COR-L47 (cell line): ENCODE measurements around the gene PARP8.

Experiments used
- DNase-seq: peaks from one replicate; lab custom pipeline; 2025; lab: John Stamatoyannopoulos, UW

Gene PARP8

DNA sequence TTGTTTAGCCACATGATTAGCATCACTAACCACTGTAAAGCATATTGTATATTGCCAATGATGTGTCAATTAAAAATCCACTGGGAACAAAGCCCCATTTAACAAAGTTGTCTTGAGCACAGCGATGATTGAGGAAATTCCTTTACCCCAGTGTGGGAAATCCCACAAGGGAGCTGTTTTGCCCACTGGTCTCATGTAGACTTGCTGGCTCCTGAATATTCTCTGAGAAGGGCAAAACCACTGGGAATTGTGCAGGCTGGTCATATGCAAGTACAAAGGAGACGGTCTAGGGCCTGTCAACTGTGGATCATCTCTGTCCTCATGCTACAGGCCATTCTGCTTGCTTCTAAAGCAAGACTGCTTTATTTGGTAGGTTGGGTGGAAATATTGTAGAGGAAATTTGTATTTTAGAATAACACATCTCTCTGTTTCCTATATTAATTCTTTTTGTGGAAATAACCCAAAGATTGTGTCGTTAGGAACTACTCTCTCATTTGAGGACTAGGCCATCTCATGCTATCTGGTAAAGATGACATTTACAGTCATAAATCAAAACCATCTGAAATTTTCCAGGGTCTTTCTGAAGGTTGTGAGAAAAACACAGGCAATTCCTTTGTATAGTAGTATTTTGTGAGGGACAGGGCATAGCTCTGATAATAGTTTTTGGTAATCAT lies 60.2 kb downstream of the PARP8 start:
- DNase-seq = no peak

DNA sequence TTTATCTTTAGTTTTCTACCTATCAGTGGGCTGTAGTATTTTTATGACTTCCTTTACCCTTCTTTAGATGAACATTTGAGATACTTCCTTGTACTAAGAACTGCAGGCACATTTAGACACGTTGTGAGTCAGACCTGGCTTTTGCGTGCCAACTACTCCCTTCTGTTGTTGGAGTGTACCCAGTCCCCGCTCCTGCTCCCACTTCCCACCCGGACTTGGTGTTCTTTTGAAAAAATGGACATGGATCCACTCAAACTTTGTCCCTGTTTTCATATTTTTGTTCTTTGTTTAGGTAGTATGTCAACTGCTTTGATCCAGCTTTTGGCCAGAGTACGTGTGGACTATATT lies 60.7 kb downstream of the PARP8 start:
- DNase-seq = no peak

DNA sequence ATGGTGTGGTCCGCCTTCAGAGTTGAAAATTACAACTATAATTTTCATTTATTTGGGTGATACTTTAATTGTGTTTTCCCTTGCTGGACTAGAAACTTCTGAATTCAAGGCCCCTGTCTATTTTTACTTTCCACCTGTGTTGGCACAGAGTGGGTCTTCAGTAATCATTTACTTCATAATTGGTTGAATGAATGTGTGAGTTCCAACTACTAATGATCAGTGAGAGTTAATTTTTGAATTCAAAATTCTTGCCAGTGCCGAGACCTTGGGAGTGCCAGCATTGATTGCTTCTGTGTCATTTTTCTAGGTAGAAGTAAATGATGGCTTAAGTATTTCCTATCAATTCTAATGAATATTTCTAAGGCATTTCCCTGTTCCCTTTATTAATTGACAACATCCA lies 61.4 kb downstream of the PARP8 start:
- DNase-seq = no peak

DNA sequence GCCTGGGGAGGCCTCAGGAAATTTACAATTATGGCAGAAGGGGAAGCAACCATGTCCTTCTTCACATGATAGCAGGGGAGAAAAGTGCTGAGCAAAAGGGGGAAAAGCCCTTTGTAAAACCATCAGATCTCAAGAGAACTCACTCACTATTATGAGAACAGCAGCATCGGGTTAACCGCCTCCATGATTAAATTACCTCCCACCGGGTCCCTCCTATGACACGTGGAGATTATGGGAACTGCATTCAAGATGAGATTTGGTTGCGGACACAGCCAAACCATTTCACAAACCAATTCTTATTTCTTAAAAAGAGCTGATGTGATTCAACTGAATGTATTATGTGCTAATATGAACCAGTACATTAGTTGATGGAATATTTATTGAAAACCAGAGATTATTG lies 63.9 kb downstream of the PARP8 start:
- no peak for DNase-seq

DNA sequence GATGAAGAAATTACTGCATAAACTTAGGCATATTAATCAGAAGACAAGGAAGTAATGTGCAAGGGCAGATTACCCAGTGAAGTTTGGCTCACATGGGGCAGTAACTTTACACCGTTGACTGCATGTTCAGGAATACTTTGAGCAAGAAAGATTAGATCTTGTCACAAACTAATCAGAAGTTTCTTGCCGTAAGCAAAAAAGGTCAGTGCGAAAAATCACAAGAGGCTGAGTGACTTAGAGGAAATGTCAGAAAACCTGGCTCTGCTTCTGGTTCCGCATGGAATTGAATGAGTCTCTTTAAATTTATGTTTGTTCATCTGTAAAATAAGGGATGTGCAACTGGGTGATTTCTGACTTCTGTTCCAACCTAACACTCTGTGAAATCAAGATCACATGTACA lies 64.4 kb downstream of the PARP8 start:
- DNase-seq = no peak

DNA sequence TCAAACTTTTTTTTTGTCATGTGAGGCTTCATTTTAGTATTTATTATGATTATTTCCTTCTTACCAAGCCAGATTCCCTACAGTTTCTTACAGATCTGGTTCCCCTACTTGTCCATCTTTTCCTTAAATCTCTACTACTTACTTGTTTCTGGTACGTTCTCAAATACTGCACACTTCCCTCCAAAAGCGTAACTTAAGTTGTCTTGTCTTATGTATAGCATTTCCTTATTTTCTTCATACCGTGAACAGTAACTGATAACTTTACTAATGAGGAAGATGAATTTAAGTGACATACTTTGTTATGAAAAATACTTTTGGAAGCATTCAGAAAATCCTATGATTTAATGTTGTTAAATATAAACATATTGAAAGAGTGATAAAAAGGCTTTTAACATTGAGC lies 67.3 kb downstream of the PARP8 start:
- no peak for DNase-seq

DNA sequence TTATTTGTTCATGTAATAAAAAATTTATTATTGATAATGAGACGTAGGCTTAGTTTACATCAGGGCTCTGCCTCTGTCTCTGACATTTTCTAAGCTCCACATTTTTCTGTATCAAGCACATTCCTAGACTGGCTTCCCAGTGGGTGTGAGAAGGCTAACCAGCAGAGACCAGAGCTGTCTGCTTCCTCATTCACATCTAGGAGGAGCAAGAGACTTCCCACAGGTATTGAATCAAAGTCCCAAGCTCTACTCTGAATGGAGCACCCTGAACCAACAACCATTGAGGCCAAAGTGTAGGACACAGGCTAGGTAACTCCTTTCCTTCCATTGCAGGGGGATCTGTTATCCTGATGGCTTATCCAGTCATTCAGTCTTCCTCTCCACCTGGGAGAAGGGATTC lies 72.4 kb downstream of the PARP8 start:
- DNase-seq = no peak

DNA sequence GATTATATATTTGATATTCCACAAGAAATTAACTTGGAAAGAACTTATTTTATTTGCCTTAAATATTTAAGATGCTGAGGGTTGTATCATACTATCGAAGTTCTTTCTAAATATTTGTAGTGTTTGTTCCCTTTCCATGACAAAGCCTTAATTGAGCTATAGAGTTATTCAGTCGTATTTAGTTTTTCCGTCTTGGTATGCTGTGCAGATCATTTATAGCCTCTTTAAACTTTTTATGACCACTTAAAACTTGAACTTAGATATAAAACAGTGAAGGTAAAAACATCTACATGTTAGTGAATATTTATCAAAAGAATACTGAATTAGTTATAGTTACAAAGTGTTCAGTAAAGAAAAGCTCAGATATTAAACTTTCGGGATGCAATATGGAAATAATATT lies 74.4 kb downstream of the PARP8 start:
- DNase-seq = no peak

DNA sequence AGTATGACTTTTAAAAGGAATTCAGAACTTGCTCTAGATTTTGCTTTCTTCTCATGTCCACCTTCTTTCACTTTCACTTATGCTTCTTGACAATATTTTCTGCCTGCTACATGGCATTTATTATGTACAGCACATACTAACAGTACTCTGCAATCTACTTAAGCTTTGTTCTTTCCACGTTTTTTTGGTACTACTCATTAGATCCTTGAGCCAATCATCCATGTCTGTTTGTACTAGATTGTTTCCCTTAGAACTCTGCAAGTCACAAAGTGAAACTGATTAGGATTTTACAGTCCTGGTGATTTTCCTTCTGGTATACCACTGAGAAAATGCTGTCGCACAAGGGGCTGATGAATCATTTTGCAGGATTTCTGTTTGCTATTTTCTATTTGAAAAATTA lies 78.3 kb downstream of the PARP8 start:
- peak; percentile 1 for DNase-seq

DNA sequence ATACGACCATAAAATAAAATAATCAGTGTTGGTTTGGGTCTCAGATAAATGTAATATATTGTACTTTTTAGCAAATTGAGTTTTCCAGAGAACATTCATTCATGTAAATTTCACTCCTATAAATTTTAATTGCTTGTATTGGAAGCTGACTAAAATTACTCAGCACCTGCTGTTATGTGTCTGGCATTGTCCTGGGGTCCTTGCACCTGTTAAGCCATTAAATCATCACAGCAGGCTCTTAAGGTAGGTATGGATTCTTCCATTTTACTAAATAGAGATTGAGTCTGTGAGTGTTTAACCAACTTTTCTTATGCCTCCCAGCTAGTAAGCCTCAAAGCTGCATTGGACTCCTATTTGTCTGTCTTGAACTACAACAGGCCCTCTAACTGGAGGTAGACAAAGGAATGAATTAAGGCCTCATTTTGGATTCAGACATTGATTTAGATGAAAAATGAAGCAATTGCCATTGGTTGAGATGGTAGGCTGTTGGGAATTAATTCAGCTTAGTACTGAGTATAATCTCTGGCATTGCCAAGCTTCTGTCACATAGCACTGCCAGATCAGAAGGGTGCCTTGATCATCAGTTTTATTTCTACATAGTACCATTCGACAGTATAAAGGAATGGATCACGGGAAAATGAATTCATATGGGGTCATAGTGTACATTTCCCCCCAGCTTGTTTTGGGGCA lies 78.9 kb downstream of the PARP8 start:
- DNase-seq = peak; percentile 54

DNA sequence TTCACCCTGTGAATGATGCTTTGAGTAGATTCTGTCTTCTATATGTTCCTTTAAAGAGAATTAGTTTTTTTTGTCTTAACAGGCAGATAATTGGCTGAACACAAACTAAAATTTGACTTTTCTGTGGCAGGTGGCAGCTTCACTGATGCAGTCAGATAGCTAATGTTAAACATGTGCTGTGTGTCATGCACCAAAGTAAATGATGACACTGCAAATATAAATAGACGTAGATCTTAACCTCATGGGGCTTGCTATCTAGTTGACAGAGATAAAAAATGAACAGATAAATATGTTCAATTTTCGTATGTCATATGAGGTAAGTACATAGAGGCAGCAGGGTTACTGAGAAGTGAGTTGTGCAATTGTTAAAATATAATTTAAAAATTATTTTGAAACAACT lies 82.7 kb downstream of the PARP8 start:
- DNase-seq = no peak

DNA sequence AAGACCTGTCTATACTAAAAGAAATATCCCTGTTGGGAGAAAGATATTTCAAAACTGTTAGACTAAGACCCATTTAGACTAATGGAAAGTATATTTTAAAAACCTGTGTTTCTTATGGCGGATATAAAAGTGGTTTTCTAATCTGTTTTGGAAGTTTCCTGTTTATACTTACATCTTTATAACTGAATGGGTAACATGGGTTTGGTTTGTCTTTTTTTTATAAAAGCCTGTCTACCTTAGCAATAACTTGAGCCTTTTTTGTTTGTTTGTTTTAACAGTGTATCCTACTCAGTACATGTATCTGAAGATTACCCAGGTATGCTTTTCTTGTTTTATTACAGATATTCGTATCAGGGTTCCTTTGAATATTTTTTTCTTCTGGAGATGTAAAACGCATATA lies 83.4 kb downstream of the PARP8 start:
- DNase-seq = no peak

DNA sequence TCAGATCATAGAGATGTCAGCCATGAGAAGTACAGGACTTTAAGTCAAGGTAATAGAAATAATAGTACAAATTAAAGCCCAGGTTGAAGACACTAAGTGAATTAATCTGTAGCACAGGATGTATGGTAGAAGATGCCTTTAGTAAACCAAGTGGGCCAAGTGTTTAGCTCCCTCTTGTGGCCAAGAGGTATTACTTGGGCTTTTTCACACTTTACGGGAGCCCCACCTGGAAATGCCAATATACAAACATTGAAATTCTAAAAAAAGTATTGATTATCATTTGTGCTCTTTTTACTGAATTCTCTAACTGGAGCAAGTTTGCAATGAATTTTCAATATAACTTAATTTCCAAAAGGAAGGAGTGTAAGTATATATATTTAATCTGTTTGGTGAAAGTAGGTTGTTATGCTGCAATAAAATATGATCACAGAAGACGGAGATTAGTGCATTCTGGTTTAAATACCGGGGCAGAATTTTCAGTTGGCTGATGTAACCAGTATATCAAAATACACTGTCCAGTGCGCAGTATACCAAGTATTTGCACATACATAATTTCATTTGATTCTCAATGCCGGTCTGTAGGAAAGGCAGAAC lies 84.7 kb downstream of the PARP8 start:
- DNase-seq = peak; percentile 49

DNA sequence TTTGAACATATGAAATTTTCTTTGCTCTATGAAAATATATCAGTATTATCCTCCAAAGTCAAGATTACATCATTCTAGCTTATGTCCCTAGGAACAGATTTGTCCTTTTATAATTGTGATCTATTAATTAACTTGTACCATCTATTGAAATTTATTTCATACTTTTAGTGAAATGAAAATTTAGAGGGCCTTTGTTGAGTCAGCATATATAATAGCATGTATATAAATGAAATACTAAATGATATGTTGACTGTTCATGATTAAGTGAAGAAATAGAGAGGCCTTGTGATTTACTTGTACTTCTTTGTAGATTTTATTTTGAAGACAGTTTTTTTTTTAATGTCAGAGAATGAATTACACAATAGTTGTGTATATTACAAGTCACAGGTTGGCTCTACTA lies 86.4 kb downstream of the PARP8 start:
- no peak for DNase-seq

DNA sequence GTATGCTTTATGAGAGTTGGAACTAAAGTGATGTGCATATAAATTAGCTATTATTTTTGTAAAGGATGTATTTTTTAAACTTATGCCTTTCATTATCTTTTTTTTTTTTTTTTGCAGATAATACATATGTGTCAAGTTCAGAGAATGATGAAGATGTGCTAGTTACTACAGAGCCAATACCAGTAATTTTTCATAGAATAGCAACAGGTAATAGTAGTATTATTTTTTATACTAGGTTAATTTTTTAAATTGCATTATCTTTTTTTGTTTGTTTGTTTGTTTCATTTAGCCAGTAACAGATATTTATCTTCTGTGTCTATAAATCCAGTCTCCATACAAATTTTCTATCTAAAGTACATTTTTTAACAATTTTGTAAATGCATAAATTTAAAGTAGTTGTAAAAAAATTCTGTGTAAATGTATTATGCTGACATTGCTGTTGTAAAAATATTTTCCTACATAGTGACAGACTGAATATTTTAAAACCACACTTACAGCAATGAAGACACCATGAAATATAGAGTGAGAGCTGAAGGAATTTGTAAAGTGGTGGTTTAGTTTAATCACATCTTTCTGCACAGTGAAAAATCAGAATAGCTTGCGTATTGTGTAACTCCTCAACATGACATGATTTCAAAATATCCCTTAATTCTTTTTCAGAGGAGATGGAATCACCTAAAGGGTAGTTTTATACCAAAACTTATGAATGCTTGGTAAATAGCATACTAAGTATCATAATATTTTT lies 93.3 kb downstream of the PARP8 start:
- DNase-seq = no peak

DNA sequence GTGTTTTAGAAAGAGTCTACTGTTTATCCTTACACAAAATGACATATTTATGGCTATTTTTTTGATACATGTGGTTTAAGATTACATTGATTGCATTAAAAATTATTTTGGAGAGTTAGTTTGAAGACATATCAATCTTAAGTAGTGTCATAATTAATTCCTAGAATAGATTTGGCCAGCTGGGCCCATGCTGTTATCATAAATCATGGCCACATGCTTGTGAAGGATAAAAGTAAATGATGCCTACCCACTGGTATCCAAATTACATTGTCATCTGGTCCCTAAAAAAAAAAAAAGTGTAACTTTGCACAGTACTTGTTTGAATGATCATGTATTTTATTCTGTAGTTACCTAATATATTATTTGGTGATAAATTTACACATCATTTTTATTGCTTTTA lies 96.9 kb downstream of the PARP8 start:
- no peak for DNase-seq

DNA sequence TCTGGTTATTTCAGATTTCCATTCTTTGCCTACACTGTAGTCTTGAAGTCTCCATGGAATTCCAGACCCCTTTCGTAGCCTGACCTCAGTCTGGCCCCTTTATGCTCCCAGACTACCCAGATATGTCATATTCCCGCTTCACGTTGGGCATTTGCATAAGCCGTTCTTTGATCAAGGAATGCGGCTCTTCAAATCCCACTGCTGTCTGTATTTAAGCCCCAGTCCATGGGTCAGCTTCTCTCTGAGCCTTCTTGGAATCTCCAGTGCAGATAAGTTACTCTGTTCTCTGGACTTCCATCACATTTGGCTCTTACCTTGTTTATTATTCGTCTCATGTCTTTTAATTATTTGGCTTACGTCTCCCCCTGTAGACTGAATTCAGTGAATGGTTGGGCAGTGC lies 97.4 kb downstream of the PARP8 start:
- no peak for DNase-seq

DNA sequence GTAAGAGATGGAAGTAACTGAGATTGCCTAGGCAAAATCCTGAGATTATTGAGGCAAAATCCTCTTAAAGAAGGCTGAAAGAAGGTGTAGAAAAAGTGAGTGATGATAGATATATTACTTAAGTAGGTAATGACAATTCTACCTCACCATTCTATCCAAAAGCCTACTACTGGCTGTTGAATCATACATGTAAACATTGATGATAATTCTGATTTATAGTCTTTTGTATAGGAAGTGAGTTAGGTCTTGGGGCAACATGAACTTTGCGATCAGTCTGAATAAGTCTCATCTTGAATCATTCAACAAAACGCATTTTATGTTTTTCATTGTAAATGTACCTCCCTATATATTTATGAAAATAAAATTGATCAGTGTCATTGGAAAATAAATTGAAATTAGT lies 99.6 kb downstream of the PARP8 start:
- no peak for DNase-seq

DNA sequence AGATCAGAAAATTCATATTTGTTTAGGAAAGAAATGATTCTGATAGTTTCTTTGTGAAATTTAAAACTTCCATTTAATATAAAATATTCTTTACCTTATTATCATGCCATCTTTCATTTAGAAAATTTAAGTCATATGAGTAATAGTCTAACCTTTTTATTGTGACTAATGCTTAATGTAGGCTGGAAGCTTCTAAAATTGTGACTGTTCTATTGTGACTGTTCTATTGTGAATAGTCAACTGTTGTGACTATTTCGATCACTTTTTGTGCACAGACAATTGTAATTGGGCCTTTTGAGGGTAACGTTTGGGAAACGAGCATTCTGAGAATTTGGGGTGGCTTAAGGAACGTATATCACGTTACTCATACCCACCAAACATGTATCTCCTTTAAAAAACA lies 100.0 kb downstream of the PARP8 start:
- DNase-seq = no peak

DNA sequence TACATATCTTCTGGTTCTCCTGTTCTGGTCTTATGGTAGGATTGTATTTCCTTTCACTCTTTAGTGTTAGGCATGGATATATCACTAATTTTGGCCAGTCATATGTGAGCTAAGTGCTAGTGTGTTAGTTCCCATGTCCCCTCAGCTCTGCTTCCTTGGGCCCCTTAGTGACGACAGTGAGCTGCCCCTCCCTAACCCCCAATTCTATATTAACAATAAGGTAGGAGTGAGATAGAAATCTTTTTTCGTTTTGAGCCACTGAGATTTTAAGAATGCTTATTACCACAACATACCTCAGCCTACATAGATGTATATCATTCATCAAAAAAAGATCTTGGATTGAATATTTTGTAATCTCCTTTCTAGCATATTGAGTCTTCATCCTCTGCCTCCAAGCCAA lies 100.5 kb downstream of the PARP8 start:
- DNase-seq = no peak

DNA sequence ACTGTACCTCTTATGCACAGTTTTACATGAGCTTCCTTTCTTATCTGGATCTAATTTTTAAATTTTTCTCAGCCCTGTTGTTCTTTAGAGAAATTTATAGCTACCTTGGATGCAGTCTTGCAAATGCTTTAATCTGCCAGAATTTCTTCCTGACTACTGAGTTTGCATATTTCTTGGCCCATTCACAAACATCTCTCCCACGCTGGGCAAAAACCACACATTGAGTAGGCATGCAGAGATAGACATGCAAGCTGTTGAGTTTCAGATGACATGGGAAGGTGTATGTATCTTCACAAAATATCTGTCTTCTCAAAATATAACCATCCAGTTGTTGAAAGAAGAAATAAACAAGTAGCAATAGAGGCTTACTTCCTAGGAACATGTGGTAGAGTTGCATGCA lies 101.2 kb downstream of the PARP8 start:
- no peak for DNase-seq

DNA sequence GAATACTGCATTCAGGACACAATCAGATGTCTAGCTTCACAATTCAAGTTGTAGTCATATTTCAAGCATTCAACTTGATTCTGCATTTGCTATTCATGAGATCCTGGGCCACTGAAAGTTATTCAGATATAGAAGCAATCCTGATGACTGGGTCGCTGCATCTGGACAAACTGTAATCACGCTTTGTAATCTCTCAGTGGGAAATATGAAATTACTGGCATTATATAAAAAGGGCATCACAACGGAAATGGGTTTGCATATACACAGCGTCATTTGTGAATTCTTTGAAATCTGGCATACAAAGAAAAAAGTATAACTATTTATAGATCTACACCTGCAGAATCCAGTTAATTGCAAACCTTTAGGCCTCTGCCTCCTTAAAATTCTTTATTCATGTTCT lies 102.2 kb downstream of the PARP8 start:
- no peak for DNase-seq

DNA sequence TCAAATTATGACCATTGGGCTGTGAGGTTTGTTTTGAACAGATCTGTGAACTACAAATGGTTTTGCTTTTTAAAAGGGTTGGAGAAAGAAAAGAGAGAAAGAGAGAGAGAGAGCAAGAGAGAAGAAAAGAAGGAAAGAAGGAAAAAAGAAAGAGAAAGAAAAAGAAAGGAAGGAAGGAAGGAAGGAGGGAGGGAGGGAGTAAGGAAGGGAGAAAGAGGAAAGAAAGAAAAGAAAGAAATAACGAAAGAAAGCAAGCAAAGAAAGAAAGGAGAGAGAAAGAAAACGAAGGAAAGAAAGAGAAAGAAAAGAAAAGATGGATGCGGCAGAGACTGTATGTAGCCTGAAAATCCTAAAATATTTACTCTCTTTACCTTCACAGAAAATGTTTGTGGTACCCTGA lies 104.0 kb downstream of the PARP8 start:
- DNase-seq = no peak
